GM06990 (cell line): ENCODE data around the gene CFTR.

Experiments used
- DNase-seq: peaks from one replicate; pipeline ENCODE4 v3.0.0-alpha.2; 2011; ENCODE audit not compliant: insufficient read length; ENCODE audit errors: extremely low read depth
- H3K27me3 ChIP-seq: replicated peaks from 2 replicates; pipeline ENCODE4 v1.6.0; 2011; ENCODE audit warnings: low read length; ENCODE audit not compliant: control insufficient read depth, insufficient read depth
- H3K36me3 ChIP-seq: 2 replicates; pipeline ENCODE4 v1.5.1; 2011; ENCODE audit warnings: low read length; ENCODE audit not compliant: control insufficient read depth, insufficient read depth
- H3K4me3 ChIP-seq: replicated peaks from 2 replicates; pipeline ENCODE4 v1.5.1; 2011; ENCODE audit warnings: low read depth, mild to moderate bottlenecking, control low read depth, low read length
- CTCF ChIP-seq: IDR thresholded peaks from 2 replicates; pipeline ENCODE4 v1.5.1; 2011; ENCODE audit warnings: low read length, control low read depth, mild to moderate bottlenecking, inconsistent platforms; ENCODE audit not compliant: insufficient read depth, poor library complexity, severe bottlenecking

Gene CFTR

GRCh38 chr7:117686311-117686935 is 206.6 kb downstream of the CFTR start:
- no peaks in the 10 kb centered on the region for H3K36me3 ChIP-seq
- no peak for TF ChIP-seq CTCF
- no peak for DNase-seq
- H3K27me3 ChIP-seq = peaks cover 2% of the 10 kb centered on the region; the same call in 1 of the 2 replicates
- H3K4me3 ChIP-seq = no peak overlapping the region

- no peak for TF ChIP-seq CTCF
- peaks cover 2% of the 10 kb centered on the region; the same call in 1 of the 2 replicates for H3K27me3 ChIP-seq
- H3K36me3 ChIP-seq = no peaks in the 10 kb centered on the region
- no peak overlapping the region for H3K4me3 ChIP-seq
- DNase-seq = no peak
Measured at GRCh38 chr7:117688126-117688525, 208.3 kb downstream of the CFTR start.

GRCh38 chr7:117689406-117689805 is 209.6 kb downstream of the CFTR start:
- DNase-seq = no peak
- Histone ChIP-seq H3K4me3 (no peak overlapping the region), H3K36me3 (no peaks in the 10 kb centered on the region), H3K27me3 (no peaks in the 10 kb centered on the region; the same call in 1 of the 2 replicates)
- TF ChIP-seq CTCF = no peak

GRCh38 chr7:117690147-117690546 is 210.3 kb downstream of the CFTR start:
- DNase-seq = no peak
- H3K36me3 ChIP-seq = no peaks in the 10 kb centered on the region
- no peak for TF ChIP-seq CTCF
- H3K4me3 ChIP-seq = no peak overlapping the region
- H3K27me3 ChIP-seq = no peaks in the 10 kb centered on the region; the same call in 1 of the 2 replicates

- TF ChIP-seq CTCF = no peak
- no peak for DNase-seq
- Histone ChIP-seq H3K4me3 (no peak overlapping the region), H3K36me3 (no peaks in the 10 kb centered on the region), H3K27me3 (no peaks in the 10 kb centered on the region; the same call in 1 of the 2 replicates)
Measured at GRCh38 chr7:117692338-117692737, 212.5 kb downstream of the CFTR start.

- Histone ChIP-seq H3K36me3 (no peaks in the 10 kb centered on the region), H3K4me3 (no peak overlapping the region), H3K27me3 (no peaks in the 10 kb centered on the region)
- no peak for TF ChIP-seq CTCF
- DNase-seq = no peak
Measured at GRCh38 chr7:117698018-117698417, 218.2 kb downstream of the CFTR start.
